Progenitor cell of endocrine pancreas (in vitro differentiated cells): ENCODE data around the gene CIITA. TPM values are rescaled to one million over a fixed set of nuclear protein-coding genes. Genes with fewer than 3 reads are reported as not detected.
"Not testable (repeated sequence)": the region's sequence is repeated elsewhere in the genome, so short reads cannot be mapped to it uniquely, and the experiment has no call there.

Experiments
- DNase-seq: peaks from one replicate; pipeline ENCODE4 v3.0.0; 2021; ENCODE audit warnings: low spot score; ENCODE audit not compliant: unreplicated experiment
- H3K27ac Mint-ChIP-seq: 2 replicates; pipeline ENCODE4 v1.8.0; 2021; ENCODE audit warnings: mild to moderate bottlenecking, moderate library complexity, mixed read lengths
- H3K27me3 Mint-ChIP-seq: 2 replicates; pipeline ENCODE4 v1.8.0; 2021; ENCODE audit warnings: mixed read lengths
- H3K36me3 Mint-ChIP-seq: 2 replicates; pipeline ENCODE4 v1.8.0; 2022; ENCODE audit warnings: mixed read lengths; ENCODE audit not compliant: insufficient read depth
- H3K4me1 Mint-ChIP-seq: 2 replicates; pipeline ENCODE4 v1.8.0; 2021; ENCODE audit warnings: low read depth, mixed read lengths
- H3K4me3 Mint-ChIP-seq: 2 replicates; pipeline ENCODE4 v1.8.0; 2021; ENCODE audit warnings: low read depth, mild to moderate bottlenecking, moderate library complexity, mixed read lengths
- H3K9me3 Mint-ChIP-seq: 2 replicates; pipeline ENCODE4 v1.8.0; 2021; ENCODE audit warnings: low read depth, mixed read lengths
- CTCF ChIP-seq: fragments of 200-600 bp; sonication (generic); IDR thresholded peaks from one replicate; pipeline ENCODE4 v1.5.0; 2021; ENCODE audit warnings: antibody characterized with exemption, mild to moderate bottlenecking; ENCODE audit not compliant: unreplicated experiment
- total RNA-seq: library from RNA; stranded (reverse); gene quantifications from 2 replicates; pipeline ENCODE4 v1.2.1, GENCODE V29; 2021

The CIITA gene
- total RNA-seq, 1 donor from 2014 or later, result not detected

- Mint-ChIP-seq H3K36me3 (peaks cover 2% of the 10 kb centered on the region), H3K27me3 (no peaks in the 10 kb centered on the region), H3K27ac (no peak overlapping the region), H3K4me1 (peaks cover 24% of the 10 kb centered on the region), H3K4me3 (no peak overlapping the region), H3K9me3 (no peaks in the 10 kb centered on the region)
- DNase-seq, result no peak
- TF ChIP-seq CTCF, result no peak
These were observed 62.0 kb downstream of the CIITA start for GRCh38 chr16:10938796-10939648.

- H3K9me3 Mint-ChIP-seq, result no peaks in the 10 kb centered on the region
- no peak overlapping the region for H3K4me3 Mint-ChIP-seq
- peaks cover 24% of the 10 kb centered on the region for H3K4me1 Mint-ChIP-seq
These were observed 62.7 kb downstream of the CIITA start for GRCh38 chr16:10939649-10940234.

GRCh38 chr16:10940501-10941079 is 63.6 kb downstream of the CIITA start:
- H3K4me3 Mint-ChIP-seq, result peak overlapping the region; percentile 84
- H3K36me3 Mint-ChIP-seq, result peaks cover 2% of the 10 kb centered on the region
- no peaks in the 10 kb centered on the region for H3K27me3 Mint-ChIP-seq
- TF ChIP-seq CTCF, result no peak
- no peak for DNase-seq
- no peaks in the 10 kb centered on the region for H3K9me3 Mint-ChIP-seq
- peaks cover 28% of the 10 kb centered on the region for H3K4me1 Mint-ChIP-seq
- H3K27ac Mint-ChIP-seq, result no peak overlapping the region

More at GRCh38 chr16:10939649-10940234, 62.7 kb downstream of the CIITA start:
- Mint-ChIP-seq H3K27ac (no peak overlapping the region), H3K27me3 (no peaks in the 10 kb centered on the region), H3K36me3 (peaks cover 2% of the 10 kb centered on the region)
- DNase-seq, result no peak
- no peak for TF ChIP-seq CTCF

GRCh38 chr16:10941127-10941933 is 64.3 kb downstream of the CIITA start:
- no peaks in the 10 kb centered on the region for H3K9me3 Mint-ChIP-seq
- peaks cover 2% of the 10 kb centered on the region for H3K36me3 Mint-ChIP-seq
- no peak for DNase-seq
- TF ChIP-seq CTCF, result no peak
- no peaks in the 10 kb centered on the region for H3K27me3 Mint-ChIP-seq
- peaks cover 33% of the 10 kb centered on the region for H3K4me1 Mint-ChIP-seq
- peak overlapping the region; percentile 24 for H3K27ac Mint-ChIP-seq
- H3K4me3 Mint-ChIP-seq, result peak overlapping the region; percentile 84

GRCh38 chr16:10941935-10942351 is 64.9 kb downstream of the CIITA start:
- not testable (repeated sequence) for H3K27me3 Mint-ChIP-seq, H3K9me3 Mint-ChIP-seq, DNase-seq, H3K27ac Mint-ChIP-seq, H3K36me3 Mint-ChIP-seq
- H3K4me3 Mint-ChIP-seq, result peak overlapping the region; percentile 84
- peaks cover 34% of the 10 kb centered on the region for H3K4me1 Mint-ChIP-seq
